Endothelial cell of umbilical vein (primary cell): ENCODE measurements around the gene TOMM34. TPM values are rescaled to one million over a fixed set of nuclear protein-coding genes. Genes with fewer than 3 reads are reported as not detected.
A peak's percentile ranks its signal among the peaks of the same experiment; 100 is the strongest.

Experiments
- BruUV-seq: library from RNA; stranded (reverse); fragments of 400-500 nt; replicated peaks from 2 replicates; lab custom pipeline; 2021; lab: Mats Ljungman, UMichigan
- CTCF ChIA-PET: fragments of 300-600, 350-600 bp; sonication (Branson Sonifier 250); formaldehyde crosslinking; loops from one replicate; lab custom pipeline; 2021; ENCODE audit warnings: antibody characterized with exemption, inconsistent platforms; lab: Charles Lee
- POLR2A ChIA-PET: fragments of 300-600, 350-600 bp; sonication (Branson Sonifier 250); formaldehyde crosslinking; loops from one replicate; lab custom pipeline; 2021; ENCODE audit warnings: antibody characterized with exemption, inconsistent platforms; lab: Charles Lee
- DNase-seq: peaks from one replicate; pipeline ENCODE4 v3.0.0-alpha.2; 2011; ENCODE audit warnings: low read depth, low spot score
- FAIRE-seq: peaks from 2 replicates; lab custom pipeline; 2011; peaks lifted over from hg19 to GRCh38; lab: Jason Lieb, UNC
- H2AFZ ChIP-seq: 2 replicates; pipeline ENCODE4 v1.6.0; 2012; ENCODE audit warnings: low read depth, low read length, control low read depth, inconsistent platforms
- H3K27ac ChIP-seq: 2 replicates; pipeline ENCODE4 v1.5.1; 2011; ENCODE audit warnings: low read depth, mild to moderate bottlenecking, control low read depth, low read length, moderate library complexity; ENCODE audit not compliant: insufficient read depth
- H3K27me3 ChIP-seq, 2 experiments: 2 replicates each; pipeline versions ENCODE4 v1.6.0 to v1.6.1; 2011; ENCODE audit warnings: low read length in 2 of 2, mixed read lengths in 1 of 2; ENCODE audit not compliant: control insufficient read depth in 2 of 2, insufficient read depth in 2 of 2
- H3K36me3 ChIP-seq, 2 experiments: 2 replicates in 1 of 2; 3 replicates in 1 of 2; pipeline ENCODE4 v1.5.1; 2011; ENCODE audit warnings: low read length in 2 of 2, mild to moderate bottlenecking in 1 of 2, moderate library complexity in 1 of 2; ENCODE audit not compliant: control insufficient read depth in 2 of 2, insufficient read depth in 2 of 2; ENCODE audit errors: extremely low read depth in 1 of 2
- H3K4me1 ChIP-seq: 3 replicates; pipeline ENCODE4 v1.5.1; 2011; ENCODE audit warnings: mild to moderate bottlenecking, low read length; ENCODE audit not compliant: control insufficient read depth, insufficient read depth; ENCODE audit errors: extremely low read depth
- H3K4me2 ChIP-seq: 2 replicates; pipeline ENCODE4 v1.6.1; 2011; ENCODE audit warnings: low read length, control low read depth, mixed read lengths; ENCODE audit not compliant: insufficient read depth
- H3K4me3 ChIP-seq, 3 experiments: fragments of 200-600 bp in 1 of 3; sonication (generic), shearing (Covaris generic) in 1 of 3; replicated peaks in 1 of 3; 2 replicates each; pipeline ENCODE4 v1.5.1; 2011 to 2016; ENCODE audit warnings: control low read depth in 3 of 3, low read length in 3 of 3, mild to moderate bottlenecking in 2 of 3, inconsistent platforms in 1 of 3, low read depth in 1 of 3, moderate library complexity in 1 of 3; ENCODE audit not compliant: insufficient read depth in 1 of 3
- H3K79me2 ChIP-seq: 2 replicates; pipeline ENCODE4 v1.6.0; 2012; ENCODE audit warnings: low read length, inconsistent platforms; ENCODE audit not compliant: control insufficient read depth, insufficient read depth
- H3K9ac ChIP-seq: replicated peaks from 2 replicates; pipeline ENCODE3; 2011; ENCODE audit warnings: low read length, control low read depth; ENCODE audit not compliant: insufficient read depth; ENCODE audit errors: extremely low read depth
- H3K9me1 ChIP-seq: replicated peaks from 3 replicates; pipeline ENCODE4 v1.6.0; 2011; ENCODE audit warnings: mild to moderate bottlenecking, low read length; ENCODE audit not compliant: control insufficient read depth, insufficient read depth; ENCODE audit errors: extremely low read depth
- H3K9me3 ChIP-seq: replicated peaks from 2 replicates; pipeline ENCODE4 v1.5.1; 2012; ENCODE audit warnings: low read length, inconsistent platforms; ENCODE audit not compliant: control insufficient read depth, insufficient read depth
- H4K20me1 ChIP-seq: replicated peaks from 2 replicates; pipeline ENCODE3; 2011; ENCODE audit warnings: mild to moderate bottlenecking, low read length; ENCODE audit not compliant: control insufficient read depth, insufficient read depth; ENCODE audit errors: extremely low read depth
- CTCF ChIP-seq, 2 donors: IDR thresholded peaks; 1 replicate in 1 of 2; 2 replicates in 1 of 2; pipeline ENCODE4 v1.5.1; 2011; ENCODE audit warnings: low read length in 2 of 2, mild to moderate bottlenecking in 2 of 2, moderate library complexity in 2 of 2, control low read depth in 1 of 2, inconsistent platforms in 1 of 2, low read depth in 1 of 2; ENCODE audit not compliant: insufficient read depth in 1 of 2; ENCODE audit errors: extremely low read depth in 1 of 2
- EZH2 ChIP-seq: IDR thresholded peaks from 2 replicates; pipeline ENCODE4 v1.6.1; 2012; ENCODE audit warnings: borderline replicate concordance, low read depth, mild to moderate bottlenecking, moderate library complexity, low read length, inconsistent platforms; ENCODE audit not compliant: severe bottlenecking
- FOS ChIP-seq: IDR thresholded peaks from 2 replicates; pipeline ENCODE4 v1.6.1; 2011; ENCODE audit warnings: mild to moderate bottlenecking, low read length, moderate library complexity, borderline replicate concordance; ENCODE audit not compliant: insufficient read depth
- GATA2 ChIP-seq: IDR thresholded peaks from 2 replicates; pipeline ENCODE4 v1.7.0; 2011; ENCODE audit warnings: low read depth, mild to moderate bottlenecking, moderate library complexity, mixed read lengths, low read length; ENCODE audit not compliant: insufficient read length, insufficient read depth
- JUN ChIP-seq: IDR thresholded peaks from 2 replicates; pipeline ENCODE4 v1.6.1; 2011; ENCODE audit warnings: borderline replicate concordance, low read depth; ENCODE audit not compliant: insufficient read length, insufficient read depth
- MYC ChIP-seq: IDR thresholded peaks from one replicate; pipeline ENCODE4 v1.6.1; 2011; ENCODE audit warnings: mild to moderate bottlenecking, low read depth, low read length
- POLR2A ChIP-seq: IDR thresholded peaks from 2 replicates; pipeline ENCODE4 v1.6.1; 2012; ENCODE audit warnings: low read depth, mild to moderate bottlenecking, control low read depth, low read length
- POLR2AphosphoS5 ChIP-seq: IDR thresholded peaks from 2 replicates; pipeline ENCODE4 v1.6.1; 2012; ENCODE audit warnings: low read depth, mild to moderate bottlenecking, control low read depth, low read length, moderate library complexity; ENCODE audit not compliant: insufficient read depth
- dilution Hi-C: fragments of 300-500 bp; cut with MboI; formaldehyde crosslinking; loops from one replicate; pipeline ENCODE4 v1.15.0; 2019; ENCODE audit warnings: low sequenced_read_pairs; ENCODE audit not compliant: extremely low pct_ligation_motif_present
- intact Hi-C: fragments of 100-400 bp; cut with micrococcal nuclease; formaldehyde crosslinking; loops from one replicate; pipeline ENCODE4 v1.10.0; 2022
- polyA plus RNA-seq, 4 experiments: library from polyadenylated mRNA; depleted of rRNA in 3 of 4; stranded (reverse) in 3 of 4; unstranded in 1 of 4; fragments of >200 nt; gene quantifications; 2 replicates each; pipeline versions ENCODE4 v1.2.1 to v1.2.3, GENCODE V29; 2011 to 2012; ENCODE audit warnings: missing spikeins in 1 of 4
- total RNA-seq: library from RNA; stranded (reverse); gene quantifications from 2 replicates; pipeline ENCODE4 v1.2.3, GENCODE V29; 2021
- TF ChIP-seq, protein P1 (sequence below): IDR thresholded peaks from 2 replicates; pipeline ENCODE4 v1.6.1; 2011; ENCODE audit not compliant: insufficient read depth, insufficient read length

TOMM34 gene
- total and polyA plus RNA-seq, 2 donors (not counting 3 experiments of a cell fraction or from before 2014, with no cell fraction given): 36.3 to 44.2 TPM

- DNase-seq: no peak
- Histone ChIP-seq H3K4me2 (peak overlapping the region; percentile 59), H3K36me3 (peaks cover 12 to 24% of the 10 kb centered on the region in 2 experiments), H3K9ac (no peak overlapping the region), H3K4me3 (peak overlapping the region; percentile 23 to 62 (median 43)), H3K9me1 (no peaks in the 10 kb centered on the region), H4K20me1 (no peaks in the 10 kb centered on the region), H3K27me3 (no peaks in the 10 kb centered on the region), H3K9me3 (no peaks in the 10 kb centered on the region), H3K27ac (no peak overlapping the region), H3K79me2 (peaks cover 1% of the 10 kb centered on the region), H2AFZ (no peak overlapping the region), H3K4me1 (peaks cover 12% of the 10 kb centered on the region)
- ChIA-PET POLR2A (interaction anchor here (0.7 kb wide), 1 partner anchor 32 kb away, joined by 4 read pairs; no protein-coding TSS in a partner anchor), CTCF (interaction anchor here (0.6 to 1.7 kb wide), 4 partner anchors 21 to 187 kb away, joined by 3 to 8 read pairs (median 4); no protein-coding TSS in a partner anchor)
- intact Hi-C loops (loop anchor here (1.0 kb wide), 1 partner anchor 21 kb away; no protein-coding TSS in a partner anchor), dilution Hi-C loops (no loop called here)
- TF ChIP-seq POLR2A (no peak), POLR2AphosphoS5 (no peak), FOS (no peak), MYC (no peak), EZH2 (no peak), GATA2 (no peak), JUN (no peak), CTCF (IDR thresholded peaks at IDR 0.05; ENCODE audit: extremely low read depth in 1 of 2, insufficient read depth in 1 of 2, low read depth in 1 of 2, low read length in 2 of 2) (no peak)
- TF ChIP-seq, protein P1, sequence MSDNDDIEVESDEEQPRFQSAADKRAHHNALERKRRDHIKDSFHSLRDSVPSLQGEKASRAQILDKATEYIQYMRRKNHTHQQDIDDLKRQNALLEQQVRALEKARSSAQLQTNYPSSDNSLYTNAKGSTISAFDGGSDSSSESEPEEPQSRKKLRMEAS: no peak
- BruUV-seq: no TSS peak
- no peak for FAIRE-seq
Observed at GRCh38 chr20:44908987-44909871, 51.0 kb downstream of the TOMM34 start.
